Esophagus mucosa (tissue), 1 donor: ENCODE measurements around the gene CAMK1D. TPM values are rescaled to one million over a fixed set of nuclear protein-coding genes. Genes with fewer than 3 reads are reported as not detected.
A peak's percentile ranks its signal among the peaks of the same experiment; 100 is the strongest.

Experiments
- ATAC-seq: fragments of 200-7000 bp; cut with Tn5 transposase; one replicate; pipeline ENCODE4 v1.9.1; 2020
- total RNA-seq: library from RNA; stranded (reverse); gene quantifications from one replicate; pipeline ENCODE4 v1.2.4, GENCODE V29; 2023
- donor health status: DM: yes; HTN: yes; CAD: no.

CAMK1D gene
- total RNA-seq, 1 donor from 2014 or later: 10.7 TPM

DNA sequence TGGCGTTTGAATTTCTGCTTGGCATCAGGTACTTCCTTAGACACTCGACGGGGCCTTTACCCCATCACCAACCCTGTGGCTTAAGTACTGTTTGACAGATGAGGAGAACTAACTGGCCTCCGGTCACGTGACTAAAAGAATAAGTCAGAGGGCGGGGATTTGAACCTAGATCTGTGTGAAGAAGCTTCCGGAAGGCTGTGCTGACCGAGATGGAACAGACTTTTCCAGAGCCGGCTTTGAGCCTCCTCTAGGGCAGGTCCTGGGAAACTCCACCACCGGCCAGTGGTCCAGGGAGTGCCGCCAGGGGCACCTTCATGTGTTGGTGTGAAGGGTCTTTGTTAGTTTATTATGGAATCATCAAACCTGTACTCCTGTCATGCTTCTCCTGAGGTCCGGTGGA lies 26.9 kb downstream of the CAMK1D start:
- no peak for ATAC-seq

DNA sequence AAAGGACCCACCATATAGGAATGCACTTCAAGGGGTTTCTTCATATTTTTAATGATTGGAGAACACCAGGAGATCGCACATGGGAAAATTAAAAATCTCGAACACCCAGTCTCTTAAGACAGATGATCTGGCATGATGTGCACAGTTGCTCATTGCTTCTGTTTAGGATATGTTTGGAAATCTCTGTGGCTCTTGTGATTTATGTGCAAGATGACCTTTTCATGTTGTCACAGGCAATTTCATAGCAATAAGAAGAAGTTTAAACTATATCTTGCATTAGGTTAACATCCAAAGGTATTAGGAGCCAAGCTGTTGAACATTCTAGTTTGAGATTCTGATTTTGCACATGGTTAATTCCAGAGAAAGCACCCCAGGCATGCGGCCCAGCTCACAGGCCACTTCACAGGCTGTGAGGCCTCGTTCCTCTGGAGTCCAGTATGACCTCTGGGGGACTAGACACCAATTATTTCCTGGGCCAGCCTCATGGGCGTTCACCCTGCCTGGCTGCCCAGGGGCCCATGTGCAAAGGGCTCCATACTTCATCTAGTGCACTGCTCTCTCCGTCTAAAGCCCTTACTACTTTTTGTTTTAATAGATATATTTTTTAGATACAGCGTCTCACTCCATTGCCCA lies 28.4 kb downstream of the CAMK1D start:
- no peak for ATAC-seq

DNA sequence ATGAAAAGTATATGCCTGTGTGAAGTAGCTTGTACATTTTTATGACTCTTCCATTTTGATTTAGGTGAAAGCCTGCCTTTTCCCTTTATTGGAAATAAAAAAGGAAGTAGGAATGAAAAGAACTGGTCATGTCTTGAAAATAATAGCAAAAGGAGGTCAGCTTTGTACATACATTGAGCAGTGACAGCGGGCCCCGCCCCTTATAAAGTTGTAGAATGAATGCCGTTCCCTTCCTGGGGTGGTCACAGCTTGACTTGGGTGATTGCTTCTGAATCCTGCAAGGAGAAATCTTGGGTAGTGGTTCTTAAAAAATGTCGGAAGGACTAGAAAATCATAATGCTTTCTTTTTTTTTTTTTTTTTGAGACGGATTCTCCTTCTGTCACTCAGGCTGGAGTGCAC lies 31.7 kb downstream of the CAMK1D start:
- no peak for ATAC-seq

DNA sequence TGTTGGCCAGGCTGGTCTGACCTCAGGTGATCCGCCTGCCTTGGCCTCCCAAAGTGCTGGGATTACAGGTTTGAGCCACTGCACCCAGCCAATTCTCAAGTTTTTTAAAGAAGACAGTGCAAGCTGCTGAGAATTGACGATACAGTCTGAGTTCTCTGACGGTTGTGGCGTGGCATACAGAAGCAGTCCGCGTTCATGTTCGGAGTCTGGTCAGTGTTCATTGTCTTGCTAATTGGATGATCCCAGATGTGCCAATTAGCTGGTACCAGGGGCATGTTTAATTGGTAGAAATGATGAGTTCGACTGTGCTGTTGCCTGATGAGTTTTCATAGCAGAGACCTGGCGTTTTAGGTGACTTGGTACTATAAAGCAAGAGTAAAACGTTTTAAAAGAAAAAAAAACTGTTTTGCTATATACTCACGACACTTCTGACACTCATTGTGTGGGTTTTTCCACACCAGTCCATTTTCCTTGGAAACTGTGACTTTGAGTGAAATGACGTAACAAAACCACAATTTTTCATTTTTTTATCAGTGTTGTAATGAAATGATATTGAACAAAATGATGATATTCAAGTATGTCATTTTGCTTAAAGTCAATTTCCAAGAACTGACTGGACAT lies 32.3 kb downstream of the CAMK1D start:
- ATAC-seq: no peak

DNA sequence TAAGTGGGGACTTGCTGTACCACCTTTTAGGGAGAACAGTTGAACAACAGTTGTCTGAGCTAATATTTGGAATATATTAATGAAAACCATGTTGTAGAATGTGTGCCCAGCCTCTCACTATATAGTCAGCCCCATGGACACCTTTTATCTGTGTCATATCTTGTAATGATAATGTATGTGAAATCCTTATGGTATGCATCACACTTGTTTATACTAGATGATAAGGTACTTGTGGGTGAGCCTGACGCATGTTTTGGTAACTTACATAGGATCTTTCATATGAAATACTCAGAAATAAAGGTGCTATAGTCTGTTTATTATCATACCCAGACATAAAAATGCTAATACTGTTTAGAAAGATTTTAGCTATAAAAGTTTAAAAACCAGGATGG lies 32.8 kb downstream of the CAMK1D start:
- ATAC-seq: no peak

DNA sequence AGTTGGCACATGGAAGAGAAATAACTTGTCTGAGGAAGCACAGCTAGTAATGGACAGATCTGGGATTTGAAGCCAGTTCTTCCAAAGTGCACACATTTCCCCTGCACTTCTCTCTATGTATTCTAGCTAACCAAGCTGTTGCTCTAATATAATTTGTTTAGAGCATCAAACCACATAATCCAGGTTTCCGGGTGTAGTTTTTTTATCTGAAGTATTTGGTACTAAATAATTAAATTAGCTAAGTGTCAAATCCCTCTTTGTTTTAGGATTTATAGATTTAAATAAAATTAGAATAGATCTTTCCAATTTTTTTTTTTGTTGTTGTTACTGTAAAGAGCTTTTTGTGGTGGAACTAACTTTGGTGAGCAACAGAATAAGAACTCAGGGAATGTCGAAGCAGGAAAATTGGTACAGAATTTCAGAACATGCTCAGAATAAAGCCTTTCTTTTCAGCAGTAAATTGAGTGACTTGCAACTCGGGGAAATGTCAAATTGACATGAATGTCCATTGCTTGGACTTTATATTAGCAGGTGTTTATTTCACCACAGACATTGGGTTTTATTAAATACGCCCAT lies 33.7 kb downstream of the CAMK1D start:
- no peak for ATAC-seq

DNA sequence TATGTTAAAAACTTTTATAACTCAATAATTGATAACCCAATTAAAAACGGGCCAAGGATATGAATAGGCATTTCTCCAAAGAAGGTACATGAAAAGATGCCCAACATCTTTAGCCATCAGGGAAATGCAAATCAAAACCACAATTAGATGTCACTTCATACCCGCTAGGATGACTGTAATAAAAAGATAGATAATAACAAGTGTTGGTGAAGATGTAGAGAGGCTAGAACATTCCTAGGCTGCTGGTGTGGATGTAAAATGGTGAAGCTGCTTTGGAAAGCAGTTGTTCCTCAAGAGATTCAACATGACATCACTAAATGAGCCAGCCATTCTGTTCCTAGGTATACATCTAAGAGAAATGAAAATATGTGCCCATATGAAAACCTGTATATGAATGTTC lies 35.6 kb downstream of the CAMK1D start:
- no peak for ATAC-seq

DNA sequence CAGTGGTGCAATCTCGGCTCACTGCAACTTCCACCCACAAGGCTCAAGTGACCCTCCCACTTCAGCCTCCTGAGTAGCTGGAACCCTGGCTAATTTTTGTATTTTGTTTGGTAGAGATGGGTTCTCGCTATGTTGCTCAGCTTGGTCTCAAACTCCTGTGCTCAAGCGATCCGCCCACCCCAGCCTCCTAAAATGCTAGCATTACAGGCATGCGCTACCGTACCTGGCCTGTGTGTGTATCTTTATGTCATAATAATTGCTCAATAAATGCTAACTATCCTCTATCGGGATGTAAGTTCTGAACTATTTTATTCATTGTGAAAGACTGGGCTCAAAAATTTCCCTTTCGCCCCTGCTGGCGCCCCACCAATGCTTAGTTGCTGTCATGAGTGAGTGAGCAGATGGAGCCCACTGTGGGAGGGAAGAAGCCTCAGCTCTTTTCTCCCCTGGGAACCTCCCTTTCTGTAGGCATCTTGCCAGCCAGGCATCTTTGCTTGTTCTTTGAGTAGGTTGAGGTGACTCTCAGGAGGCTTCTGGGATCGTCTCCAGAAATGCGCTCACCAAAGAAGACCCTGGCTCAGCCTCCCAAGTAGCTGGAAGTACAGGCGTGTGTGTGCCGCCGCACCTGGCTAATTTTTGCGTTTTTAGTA lies 38.3 kb downstream of the CAMK1D start:
- ATAC-seq: no peak

DNA sequence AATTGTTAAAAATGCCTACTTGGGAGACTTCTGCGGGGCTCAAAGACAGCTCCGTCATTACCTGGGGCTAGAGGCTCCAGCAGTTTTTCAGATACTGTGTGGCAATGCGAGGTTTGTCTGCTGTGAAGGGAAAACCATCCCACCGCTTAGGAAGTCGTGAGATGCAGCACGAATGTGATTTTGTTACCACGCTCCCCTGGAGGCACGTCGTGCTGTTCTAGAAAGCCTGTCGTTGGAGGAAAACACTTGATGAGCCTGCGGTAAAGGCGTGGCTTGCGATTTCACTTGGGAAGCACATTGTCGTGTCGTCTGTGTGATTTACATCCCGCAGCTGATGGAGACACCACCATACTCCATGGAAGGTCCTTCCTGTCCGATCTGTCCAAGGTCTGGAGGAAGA lies 39.3 kb downstream of the CAMK1D start:
- no peak for ATAC-seq

DNA sequence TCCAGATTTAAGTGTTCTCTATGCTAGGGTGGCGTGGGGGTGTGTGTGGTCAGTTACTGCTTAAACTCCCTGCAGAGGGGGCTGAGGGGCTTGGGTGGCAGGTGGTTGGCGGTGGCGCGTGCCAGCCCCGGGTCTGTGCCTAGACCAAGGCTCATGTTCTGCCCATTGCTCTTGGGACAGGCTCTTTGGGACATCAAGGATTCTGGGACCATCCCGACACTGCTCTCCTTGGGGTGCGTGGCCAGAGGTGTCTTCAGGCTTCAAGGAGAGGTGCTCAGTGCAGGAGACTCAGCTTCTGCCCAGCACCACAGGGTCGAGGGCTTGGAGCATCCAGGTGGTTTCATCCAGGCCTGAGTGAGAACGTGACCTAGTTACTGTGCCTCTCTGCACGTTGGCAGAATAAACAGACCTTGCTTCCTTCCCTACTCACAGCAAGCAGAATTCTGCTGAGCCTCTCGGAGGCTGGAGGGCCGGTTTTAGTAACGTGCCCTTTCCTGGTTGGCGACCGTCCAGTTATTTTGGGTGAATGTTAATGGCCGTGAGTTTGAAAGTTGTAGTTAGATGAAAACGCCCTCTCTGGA lies 39.9 kb downstream of the CAMK1D start:
- ATAC-seq: peak; percentile 48

DNA sequence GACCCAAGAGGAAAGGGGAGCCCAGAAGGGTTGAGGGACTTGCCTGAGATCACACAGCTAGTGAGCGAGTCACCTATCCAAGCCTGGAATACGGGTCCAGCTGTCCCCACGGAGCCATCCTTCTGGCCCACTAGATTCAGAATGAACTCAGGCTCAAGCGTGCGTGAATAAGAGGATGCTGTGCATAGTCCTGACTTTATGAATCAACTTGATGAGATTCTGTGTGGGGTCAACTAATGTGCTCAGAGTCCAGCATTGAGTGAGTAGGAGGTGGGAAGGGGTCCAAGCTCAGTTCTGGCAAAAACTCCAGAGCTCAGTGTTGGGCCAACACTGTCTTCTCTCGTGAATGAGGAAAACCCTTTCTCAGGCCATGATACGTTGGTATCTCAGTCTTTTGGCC lies 41.4 kb downstream of the CAMK1D start:
- no peak for ATAC-seq

DNA sequence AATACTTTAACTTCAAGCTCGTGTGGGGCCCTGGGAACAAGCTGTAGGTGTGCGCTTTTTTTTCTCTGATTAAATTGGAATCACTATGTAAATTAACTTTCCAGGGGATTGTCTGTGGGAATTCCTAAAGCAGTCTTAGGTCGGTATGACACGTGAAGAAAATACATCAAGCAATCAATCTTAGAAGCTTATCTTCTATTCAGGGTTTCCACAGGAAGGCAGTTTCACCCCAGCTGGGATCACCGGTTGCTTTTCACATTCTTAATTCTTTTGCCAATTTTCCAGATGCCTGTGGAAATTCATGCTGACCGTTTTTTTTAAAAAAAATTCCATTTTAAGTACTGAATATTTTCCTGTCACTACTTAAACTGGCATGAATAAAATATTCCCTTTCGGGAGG lies 41.9 kb downstream of the CAMK1D start:
- ATAC-seq: no peak

DNA sequence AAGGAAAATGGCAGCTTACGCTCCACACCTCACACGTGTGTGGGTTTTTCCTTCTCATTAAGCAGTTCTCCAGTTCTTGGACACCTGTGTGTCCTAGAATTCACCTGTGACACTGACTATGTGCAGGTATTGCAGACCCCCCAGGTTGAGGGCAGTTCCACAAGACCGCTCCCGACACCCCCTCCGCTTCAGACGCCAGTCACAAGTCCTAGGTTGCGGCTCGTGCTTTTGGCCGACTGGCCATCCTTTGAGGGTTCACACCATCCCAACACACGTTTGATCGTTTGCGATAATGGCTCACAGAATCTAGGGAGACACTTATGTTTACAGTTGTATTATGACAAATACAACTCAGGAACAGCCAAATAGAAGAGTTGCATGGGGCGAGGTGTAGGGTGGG lies 44.5 kb downstream of the CAMK1D start:
- ATAC-seq: no peak

DNA sequence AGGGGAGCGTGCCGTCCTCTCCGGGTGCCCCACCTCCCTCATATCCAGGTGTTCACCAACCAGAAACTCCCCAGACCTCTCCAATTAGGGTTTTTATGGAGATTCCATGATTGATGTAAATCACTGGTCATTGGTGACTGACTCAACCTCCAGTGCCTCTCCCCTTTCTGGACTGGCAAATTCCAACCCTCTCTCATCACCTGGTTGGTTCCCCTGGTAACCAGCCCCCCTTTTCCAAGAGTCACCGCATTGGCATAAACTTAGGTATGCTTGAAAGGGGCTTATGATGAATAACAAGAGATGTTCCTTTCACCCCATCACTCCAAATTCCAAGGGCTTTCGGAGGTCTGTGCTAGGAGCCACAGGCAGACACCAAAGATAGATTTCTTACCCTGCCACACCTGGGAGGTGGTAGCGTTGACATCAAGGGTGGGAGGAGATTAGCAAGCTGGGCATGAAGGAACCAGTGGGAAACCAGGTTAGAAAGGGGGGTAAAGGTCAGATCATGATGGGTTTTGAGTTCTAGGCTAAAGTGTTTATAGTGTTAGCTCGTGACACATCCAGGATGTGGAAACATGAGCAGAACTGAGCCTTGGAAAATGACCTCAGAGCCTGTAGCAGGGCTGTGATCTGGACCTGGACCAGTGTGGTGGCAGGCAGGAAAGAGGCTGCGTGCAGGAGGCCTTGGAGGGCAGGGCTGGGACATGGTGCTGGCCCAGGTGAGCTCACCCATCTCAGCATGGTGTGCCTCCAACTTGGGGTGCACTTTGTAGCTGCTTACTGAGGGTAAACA lies 45.1 kb downstream of the CAMK1D start:
- no peak for ATAC-seq

DNA sequence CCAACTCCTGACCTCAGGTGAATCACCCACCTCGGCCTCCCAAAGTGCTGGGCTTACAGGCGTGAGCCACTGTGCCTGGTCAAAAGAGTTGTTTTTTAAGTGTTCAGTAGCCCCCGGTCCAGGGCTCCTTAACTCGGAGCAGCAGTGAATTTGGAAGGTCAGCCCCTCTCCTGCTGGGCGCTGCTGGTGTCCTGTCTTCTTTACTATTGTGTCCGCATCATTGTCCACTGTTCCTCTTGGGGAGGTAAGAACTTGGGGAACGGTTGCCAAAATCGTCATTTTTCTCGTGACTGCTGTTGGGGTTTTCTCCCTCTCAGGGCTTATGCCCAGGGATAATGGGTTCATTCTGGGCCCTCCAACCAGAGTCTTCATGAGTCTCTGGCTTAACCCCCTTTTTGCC lies 46.7 kb downstream of the CAMK1D start:
- ATAC-seq: no peak

DNA sequence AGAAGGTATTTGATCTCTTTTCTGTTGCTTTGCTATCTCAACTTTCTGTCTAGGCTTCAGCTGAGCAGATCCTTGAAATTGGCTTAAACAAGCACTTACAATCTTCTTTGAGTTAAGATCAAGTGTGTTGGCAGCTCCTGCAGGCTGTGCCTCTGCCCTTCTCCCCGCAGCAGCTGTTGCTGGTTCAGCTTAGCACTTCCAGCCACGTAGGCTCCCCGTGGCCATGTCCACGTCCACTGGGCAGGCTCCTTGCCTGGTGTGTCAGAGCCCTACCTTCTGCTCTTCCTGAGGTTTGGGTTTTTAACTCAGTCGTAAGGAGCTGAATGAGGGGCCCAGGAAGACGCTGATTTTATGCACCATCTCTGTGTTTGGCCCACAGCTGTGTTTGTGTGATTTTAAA lies 47.2 kb downstream of the CAMK1D start:
- no peak for ATAC-seq

DNA sequence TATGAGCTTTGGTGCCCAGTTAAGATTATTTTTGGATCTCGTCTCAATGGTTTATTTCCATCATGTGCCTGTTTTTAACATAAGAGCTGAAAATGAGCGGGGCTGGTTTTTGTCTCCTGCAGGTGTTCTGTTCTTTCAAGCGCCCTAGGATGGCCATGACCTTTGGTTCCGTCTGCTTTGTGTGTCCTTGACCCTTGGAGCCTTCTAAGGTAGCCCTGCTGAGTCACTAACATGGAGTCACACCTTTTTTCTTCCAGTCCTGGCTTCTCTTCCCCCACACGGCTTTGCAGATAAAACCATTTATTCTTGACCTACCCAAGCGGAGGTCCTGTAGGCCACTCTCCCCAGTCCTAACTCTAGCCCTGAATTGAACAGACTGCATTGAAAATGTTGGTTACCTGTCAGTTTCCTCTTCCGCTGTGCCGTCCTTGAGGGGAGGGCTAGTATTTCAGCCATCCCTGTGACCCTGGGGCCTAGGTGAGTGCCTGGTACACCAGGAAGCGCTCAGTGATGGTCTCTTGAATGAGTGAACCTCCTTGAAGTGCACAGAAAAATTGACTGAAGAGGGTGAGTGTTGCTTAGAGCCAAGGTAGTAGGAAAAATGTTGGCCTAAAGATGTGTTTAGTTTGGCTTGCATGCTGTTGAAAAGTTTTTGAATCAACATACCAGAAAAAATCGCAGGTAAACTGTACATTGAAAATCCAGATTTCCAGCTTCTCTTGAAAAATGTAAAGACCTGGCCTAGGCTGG lies 48.0 kb downstream of the CAMK1D start:
- no peak for ATAC-seq

DNA sequence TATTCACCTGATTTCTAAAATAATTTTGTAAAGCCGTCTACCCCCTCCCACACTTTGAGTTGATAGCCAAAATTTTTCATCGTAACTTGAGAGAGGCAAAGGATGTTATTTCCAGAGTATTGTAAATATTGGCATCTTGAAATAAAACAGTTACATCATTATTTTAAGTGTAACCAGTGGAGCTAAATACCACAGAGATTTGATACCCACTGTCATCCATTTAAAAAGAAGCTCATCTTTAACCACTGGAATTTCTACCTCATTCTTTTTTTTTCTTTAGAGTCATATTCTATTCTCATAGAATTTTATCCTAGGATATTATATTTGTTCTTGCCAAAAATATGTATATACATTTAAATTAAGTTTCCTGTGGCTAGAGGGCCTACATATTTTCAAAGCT lies 48.6 kb downstream of the CAMK1D start:
- no peak for ATAC-seq

DNA sequence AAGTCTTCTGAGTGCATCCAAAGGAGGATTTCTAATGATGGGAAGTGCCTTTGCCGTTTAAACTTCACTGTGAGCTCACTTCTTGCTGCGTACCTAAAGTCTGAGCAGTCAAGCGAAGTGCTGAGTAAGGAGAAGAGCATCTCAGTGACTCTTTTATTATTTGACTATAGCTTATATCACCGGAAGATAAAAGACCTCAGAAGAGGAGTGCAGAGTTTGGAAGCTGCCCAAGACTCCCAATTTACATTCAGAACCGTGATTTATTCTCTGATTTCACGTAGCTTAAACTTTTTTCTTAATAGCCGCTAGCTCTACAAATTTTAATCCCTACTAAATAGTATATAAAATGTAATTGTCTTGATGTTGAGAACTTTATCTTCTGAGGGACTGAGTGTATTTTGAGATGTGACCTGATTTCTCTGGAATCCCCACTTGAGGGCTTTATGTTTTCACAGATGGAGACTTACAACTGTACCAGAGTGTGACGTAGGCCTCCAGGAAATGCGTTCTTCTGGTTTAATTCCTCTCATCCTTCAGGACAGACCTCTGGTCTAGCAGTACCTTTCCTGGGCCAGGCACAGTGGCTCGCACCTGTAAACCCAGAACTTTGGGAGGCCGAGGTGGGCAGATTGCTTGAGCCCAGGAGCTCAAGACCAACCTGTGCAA lies 51.1 kb downstream of the CAMK1D start:
- no peak for ATAC-seq

DNA sequence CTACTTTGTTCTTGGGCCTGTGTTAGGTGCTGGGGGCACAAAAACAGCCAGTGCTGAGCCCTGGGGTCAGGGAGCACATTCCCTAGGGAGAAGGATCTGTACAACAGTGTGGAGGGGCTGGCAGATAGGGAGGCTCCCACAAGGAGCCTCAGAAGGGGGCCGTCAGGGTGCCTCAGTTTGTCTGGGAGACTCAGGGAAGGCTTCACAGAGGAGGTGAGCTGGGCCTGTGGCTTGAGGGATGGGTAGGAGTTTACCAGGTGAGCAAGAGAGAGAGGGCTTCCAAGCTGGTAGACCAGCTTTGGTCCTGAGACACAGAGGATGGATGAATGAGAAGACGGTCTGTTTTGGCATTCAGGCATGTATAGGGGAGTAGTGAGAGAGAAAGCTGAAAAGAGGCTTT lies 52.1 kb downstream of the CAMK1D start:
- no peak for ATAC-seq

DNA sequence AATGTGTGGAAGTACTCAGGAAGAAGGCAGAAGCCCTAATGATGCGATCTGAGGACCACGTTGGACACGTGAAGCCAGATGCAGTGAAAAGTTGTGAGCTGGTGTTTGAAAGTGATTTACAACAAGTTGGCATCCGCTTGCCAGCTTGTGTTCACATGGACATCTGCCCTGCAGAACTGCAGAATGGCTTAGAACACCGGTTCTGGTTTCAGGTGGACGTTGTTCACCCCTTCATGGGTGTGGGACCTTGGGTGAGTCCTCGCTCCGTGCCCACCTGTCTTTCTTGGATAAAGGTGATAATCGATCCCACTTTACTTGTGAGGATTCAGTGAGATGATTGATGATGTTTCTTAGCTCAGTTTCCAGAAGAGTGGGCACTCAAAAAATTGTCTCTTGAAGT lies 53.8 kb downstream of the CAMK1D start:
- no peak for ATAC-seq
